ENCODE data around the gene ADNP2.

- TF ChIP-seq, protein P1, sequence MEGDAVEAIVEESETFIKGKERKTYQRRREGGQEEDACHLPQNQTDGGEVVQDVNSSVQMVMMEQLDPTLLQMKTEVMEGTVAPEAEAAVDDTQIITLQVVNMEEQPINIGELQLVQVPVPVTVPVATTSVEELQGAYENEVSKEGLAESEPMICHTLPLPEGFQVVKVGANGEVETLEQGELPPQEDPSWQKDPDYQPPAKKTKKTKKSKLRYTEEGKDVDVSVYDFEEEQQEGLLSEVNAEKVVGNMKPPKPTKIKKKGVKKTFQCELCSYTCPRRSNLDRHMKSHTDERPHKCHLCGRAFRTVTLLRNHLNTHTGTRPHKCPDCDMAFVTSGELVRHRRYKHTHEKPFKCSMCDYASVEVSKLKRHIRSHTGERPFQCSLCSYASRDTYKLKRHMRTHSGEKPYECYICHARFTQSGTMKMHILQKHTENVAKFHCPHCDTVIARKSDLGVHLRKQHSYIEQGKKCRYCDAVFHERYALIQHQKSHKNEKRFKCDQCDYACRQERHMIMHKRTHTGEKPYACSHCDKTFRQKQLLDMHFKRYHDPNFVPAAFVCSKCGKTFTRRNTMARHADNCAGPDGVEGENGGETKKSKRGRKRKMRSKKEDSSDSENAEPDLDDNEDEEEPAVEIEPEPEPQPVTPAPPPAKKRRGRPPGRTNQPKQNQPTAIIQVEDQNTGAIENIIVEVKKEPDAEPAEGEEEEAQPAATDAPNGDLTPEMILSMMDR (conservative IDR thresholded peaks at IDR 0.05; ENCODE audit: low read length) = no peak
- no peak for TF ChIP-seq EZH2phosphoT487 (IDR thresholded peaks at IDR 0.05; ENCODE audit: borderline replicate concordance)
Measured at GRCh38 chr18:80140455-80140985, 31.5 kb downstream of the ADNP2 start.
